Measurements from ENCODE around the gene C3orf70. TPM values are rescaled to one million over a fixed set of nuclear protein-coding genes. Genes with fewer than 3 reads are reported as not detected.
A peak's percentile ranks its signal among the peaks of the same experiment; 100 is the strongest.

The C3orf70 gene, protein sequence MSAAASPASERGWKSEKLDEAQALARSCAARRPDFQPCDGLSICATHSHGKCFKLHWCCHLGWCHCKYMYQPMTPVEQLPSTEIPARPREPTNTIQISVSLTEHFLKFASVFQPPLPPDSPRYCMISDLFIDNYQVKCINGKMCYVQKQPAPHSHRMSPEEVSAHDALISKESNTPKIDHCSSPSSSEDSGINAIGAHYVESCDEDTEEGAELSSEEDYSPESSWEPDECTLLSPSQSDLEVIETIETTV
- total RNA-seq (1 to 10 TPM; 2.5 to 3.6 (median 3.0) TPM), polyA plus RNA-seq (1.7 TPM)
- long read RNA-seq, donor 1, partial matches to known transcripts = 0 of 2 reads
- long read RNA-seq, donor 1, other reads (novel, unspliced or antisense) = 2 of 2 reads
- long read RNA-seq, donor 2, partial matches to known transcripts = 0 of 1 reads
- long read RNA-seq, donor 2, other reads (novel, unspliced or antisense) = 1 of 1 reads
- long read RNA-seq, donor 3, full-length matches to known transcripts = 1 of 2 reads
- long read RNA-seq, donor 3, partial matches to known transcripts = 0 of 2 reads
- long read RNA-seq, donor 3, other reads (novel, unspliced or antisense) = 1 of 2 reads
- long read RNA-seq, donor 4, full-length matches to known transcripts = 1 of 1 reads
- long read RNA-seq, donor 4, partial matches to known transcripts = 0 of 1 reads
- long read RNA-seq, donor 4, other reads (novel, unspliced or antisense) = 0 of 1 reads

DNA sequence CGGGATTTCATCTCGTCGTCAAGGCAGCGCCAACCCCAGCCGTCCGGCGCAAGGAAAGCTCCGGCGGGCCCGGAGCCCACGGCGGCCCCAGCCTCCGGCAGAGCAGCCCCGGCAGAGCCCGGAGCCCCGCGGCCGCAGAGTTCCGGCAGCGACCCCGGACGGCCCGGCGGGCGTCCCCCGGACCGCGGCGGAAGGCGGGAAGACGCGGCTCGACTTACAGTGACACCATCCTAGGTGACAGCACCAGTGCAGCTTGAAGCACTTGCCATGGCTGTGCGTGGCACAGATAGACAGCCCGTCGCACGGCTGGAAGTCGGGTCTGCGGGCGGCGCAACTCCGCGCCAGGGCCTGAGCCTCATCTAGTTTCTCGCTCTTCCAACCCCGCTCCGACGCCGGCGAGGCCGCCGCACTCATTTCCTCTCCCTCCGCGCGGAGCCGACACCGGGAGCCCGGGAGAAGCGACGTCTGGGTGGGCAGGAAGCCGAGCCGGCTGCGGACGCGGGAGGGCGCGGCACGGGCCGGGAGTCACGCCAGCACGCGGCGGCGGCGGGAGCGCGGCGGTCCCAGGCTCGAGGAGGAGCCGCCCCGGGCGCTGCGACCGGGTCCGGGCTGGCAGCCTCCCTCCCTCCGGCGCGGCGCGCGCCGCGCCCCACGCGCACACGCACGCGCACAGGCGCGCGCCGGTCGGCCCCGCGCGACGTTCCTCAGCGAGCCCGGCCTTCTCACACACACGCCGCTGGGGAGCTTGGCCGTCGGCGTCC, at the start of gene C3orf70:
Gene C3orf70 (minus strand): TSS at position 651 of the 761 bp plus-strand sequence. CDS start 237 bp downstream, at position 414.
- Histone ChIP-seq H3K4me1 (ENCODE audit: control insufficient read depth, insufficient read depth, low read length) (peaks cover 2% of the 10 kb centered on the region), H3K27me3 (ENCODE audit: control insufficient read depth, insufficient read depth) (no peaks in the 10 kb centered on the region), H3K27ac (ENCODE audit: low read length) (peak within 1 kb of the TSS; percentile 66), H3K9me3 (ENCODE audit: control insufficient read depth, low read length) (no peaks in the 10 kb centered on the region), H3K4me3 (ENCODE audit: low read length) (peak within 1 kb of the TSS; percentile 51)
- intact Hi-C loops (cut with DNase I) = no loop called here
- under 1% methylated on average over 106 of the region's 113 CpGs for WGBS
- ATAC-seq (peak; percentile 84), DNase-seq (peak; percentile 73 to 91 (median 90))

DNA sequence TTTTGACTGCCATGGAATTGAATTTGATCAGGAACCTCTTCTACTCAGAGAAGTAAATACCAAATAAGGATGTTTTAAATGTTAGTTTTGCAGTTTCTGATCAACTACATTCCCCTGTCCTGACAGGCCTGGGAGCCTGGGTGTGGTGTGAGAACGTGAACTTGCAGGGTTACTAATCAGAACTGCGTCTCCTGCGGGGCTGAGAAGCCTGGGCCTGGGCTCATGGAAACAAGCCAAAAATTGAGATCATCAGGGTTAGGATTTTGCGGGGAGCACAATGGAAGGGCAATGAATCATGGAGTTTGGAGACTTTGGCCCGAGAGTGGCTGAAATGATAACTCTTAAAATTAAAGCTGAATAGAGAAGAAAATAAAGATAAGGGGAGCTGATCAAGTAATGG, 47.8 kb upstream of the C3orf70 start:
- 59% methylated on average over 5 of the region's 5 CpGs for WGBS
- Histone ChIP-seq H3K4me1 (ENCODE audit: control insufficient read depth, insufficient read depth, low read length) (no peaks in the 10 kb centered on the region), H3K27me3 (ENCODE audit: control insufficient read depth, insufficient read depth) (no peaks in the 10 kb centered on the region), H3K9me3 (ENCODE audit: control insufficient read depth, low read length) (no peaks in the 10 kb centered on the region), H3K4me3 (ENCODE audit: low read length) (no peak overlapping the region), H3K27ac (ENCODE audit: low read length) (no peak overlapping the region)
- no peak for ATAC-seq
- intact Hi-C loops (cut with DNase I) = no loop called here
- DNase-seq = no peak

DNA sequence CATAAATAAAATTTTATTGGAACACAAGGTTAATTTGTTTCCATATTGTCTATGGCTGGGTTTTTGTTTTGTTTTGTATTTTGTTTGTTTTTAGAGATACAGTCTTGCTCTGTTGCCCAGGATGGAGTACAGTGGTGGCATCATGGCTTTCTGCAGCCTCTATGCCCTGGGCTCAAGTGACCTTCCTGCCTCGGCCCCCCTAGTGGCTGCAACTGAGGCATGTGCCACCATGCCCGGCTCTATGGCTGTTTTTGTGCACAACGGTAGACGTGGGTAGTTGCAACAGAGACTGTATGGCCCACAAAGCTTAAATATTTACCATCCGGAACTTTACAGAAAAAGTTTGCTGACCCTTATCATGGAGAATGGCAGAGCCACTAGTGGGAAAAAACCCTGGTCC, 46.8 kb upstream of the C3orf70 start:
- no peak for ATAC-seq

DNA sequence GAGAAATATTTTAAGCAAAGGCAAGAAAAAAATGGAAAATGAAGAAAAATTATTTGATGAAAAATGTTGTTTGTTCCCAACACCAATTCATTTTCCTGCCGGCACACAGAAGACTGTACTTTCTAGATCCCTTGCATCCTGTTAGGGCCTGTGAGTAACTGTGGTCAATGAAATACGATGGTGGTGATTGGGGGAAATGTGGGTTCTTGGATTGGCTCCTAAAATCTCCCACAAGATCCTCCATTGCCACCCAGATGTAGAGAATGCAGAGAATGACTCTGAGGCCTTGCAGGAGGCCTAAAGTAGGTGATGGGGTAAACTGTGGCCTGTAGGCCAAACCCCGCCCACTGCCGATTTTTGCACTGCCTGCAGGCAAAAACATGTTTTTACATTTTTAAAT, 46.3 kb upstream of the C3orf70 start:
- Histone ChIP-seq H3K9me3 (ENCODE audit: control insufficient read depth, low read length) (no peaks in the 10 kb centered on the region), H3K27me3 (ENCODE audit: control insufficient read depth, insufficient read depth) (no peaks in the 10 kb centered on the region), H3K4me3 (ENCODE audit: low read length) (no peak overlapping the region), H3K4me1 (ENCODE audit: control insufficient read depth, insufficient read depth, low read length) (no peaks in the 10 kb centered on the region), H3K27ac (ENCODE audit: low read length) (no peak overlapping the region)
- 92% methylated on average over 4 of the region's 4 CpGs for WGBS
- ATAC-seq (no peak), DNase-seq (no peak)
- intact Hi-C loops (cut with DNase I) = no loop called here

More for the DNA sequence above, 46.8 kb upstream of the C3orf70 start:
- intact Hi-C loops (cut with DNase I) = no loop called here
- Histone ChIP-seq H3K27ac (ENCODE audit: low read length) (no peak overlapping the region), H3K4me1 (ENCODE audit: control insufficient read depth, insufficient read depth, low read length) (no peaks in the 10 kb centered on the region), H3K4me3 (ENCODE audit: low read length) (no peak overlapping the region), H3K27me3 (ENCODE audit: control insufficient read depth, insufficient read depth) (no peaks in the 10 kb centered on the region), H3K9me3 (ENCODE audit: control insufficient read depth, low read length) (no peaks in the 10 kb centered on the region)
- DNase-seq = no peak
- 90% methylated on average over 5 of the region's 5 CpGs for whole genome bisulfite sequencing

DNA sequence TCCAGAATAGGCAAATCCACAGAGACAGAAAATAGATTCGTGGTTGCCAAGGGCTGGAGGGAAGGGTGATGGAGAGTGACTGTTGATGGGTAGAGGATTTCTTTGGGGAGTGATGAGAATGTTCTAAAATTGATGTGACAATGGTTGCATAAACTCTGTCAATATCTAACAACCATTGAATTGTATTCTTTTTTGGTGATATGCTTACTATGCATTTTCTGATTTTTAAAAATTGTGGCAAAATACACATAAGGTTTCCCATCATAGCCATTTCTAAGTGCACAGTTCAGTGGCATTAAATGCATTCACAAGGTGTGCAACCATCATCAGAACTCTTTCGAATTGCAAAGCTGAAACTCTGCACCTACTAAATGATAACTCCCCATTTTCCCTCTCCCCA, 44.2 kb upstream of the C3orf70 start:
- no peak overlapping the region for H3K4me3 ChIP-seq (ENCODE audit: low read length)

DNA sequence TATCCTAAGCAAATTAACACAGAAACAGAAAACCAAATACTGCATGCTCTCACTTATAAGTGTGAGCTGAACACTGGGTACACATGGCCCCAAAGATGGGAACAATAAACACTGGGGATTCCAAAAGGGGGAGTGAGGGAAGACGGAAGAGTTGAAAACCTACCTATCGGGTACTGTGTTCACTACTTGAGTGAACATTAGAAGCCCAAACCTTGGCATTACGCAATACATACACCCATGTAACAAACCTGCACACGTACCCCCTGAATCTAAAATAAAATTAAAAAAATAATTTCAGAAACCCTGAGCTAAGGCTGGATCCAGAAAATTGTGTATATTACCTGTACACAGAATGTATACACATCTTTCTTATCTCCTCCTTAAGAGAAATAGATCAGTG, 42.8 kb upstream of the C3orf70 start:
- Histone ChIP-seq H3K27me3 (ENCODE audit: control insufficient read depth, insufficient read depth) (no peaks in the 10 kb centered on the region), H3K27ac (ENCODE audit: low read length) (no peak overlapping the region), H3K9me3 (ENCODE audit: control insufficient read depth, low read length) (no peaks in the 10 kb centered on the region), H3K4me1 (ENCODE audit: control insufficient read depth, insufficient read depth, low read length) (no peaks in the 10 kb centered on the region), H3K4me3 (ENCODE audit: low read length) (no peak overlapping the region)
- WGBS = 96% methylated on average over 4 of the region's 4 CpGs
- DNase-seq (no peak), ATAC-seq (no peak)
- intact Hi-C loops (cut with DNase I) = no loop called here

More for the DNA sequence above, 44.2 kb upstream of the C3orf70 start:
- 92% methylated on average over 2 of the region's 2 CpGs for WGBS
- no peak for DNase-seq
- intact Hi-C loops (cut with DNase I) = no loop called here
- Histone ChIP-seq H3K27ac (ENCODE audit: low read length) (no peak overlapping the region), H3K4me1 (ENCODE audit: control insufficient read depth, insufficient read depth, low read length) (no peaks in the 10 kb centered on the region), H3K9me3 (ENCODE audit: control insufficient read depth, low read length) (no peaks in the 10 kb centered on the region), H3K27me3 (ENCODE audit: control insufficient read depth, insufficient read depth) (no peaks in the 10 kb centered on the region)
- ATAC-seq = no peak

DNA sequence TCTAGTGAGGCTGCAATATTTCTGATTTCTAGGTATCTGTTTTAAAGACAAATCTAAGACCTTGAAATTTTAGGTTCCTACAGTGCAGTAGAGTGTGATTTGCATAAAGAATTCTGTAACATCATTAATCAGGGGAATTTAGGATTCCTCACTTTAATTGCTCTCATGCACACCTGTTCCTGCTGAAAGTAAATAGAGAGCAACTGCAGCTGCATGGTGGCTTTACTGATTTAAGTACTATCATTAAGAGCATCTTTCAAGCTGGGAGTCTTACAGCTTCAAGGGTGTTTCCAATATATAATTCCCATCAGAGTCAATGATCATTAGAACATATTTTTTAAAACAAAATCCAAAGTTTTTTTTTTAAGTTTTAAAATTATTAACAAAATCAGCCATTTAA, 36.0 kb upstream of the C3orf70 start:
- DNase-seq = no peak
- intact Hi-C loops (cut with DNase I) = no loop called here
- Histone ChIP-seq H3K4me3 (ENCODE audit: low read length) (no peak overlapping the region), H3K27ac (ENCODE audit: low read length) (no peak overlapping the region), H3K4me1 (ENCODE audit: control insufficient read depth, insufficient read depth, low read length) (no peaks in the 10 kb centered on the region), H3K9me3 (ENCODE audit: control insufficient read depth, low read length) (no peaks in the 10 kb centered on the region), H3K27me3 (ENCODE audit: control insufficient read depth, insufficient read depth) (no peaks in the 10 kb centered on the region)
- ATAC-seq = no peak

DNA sequence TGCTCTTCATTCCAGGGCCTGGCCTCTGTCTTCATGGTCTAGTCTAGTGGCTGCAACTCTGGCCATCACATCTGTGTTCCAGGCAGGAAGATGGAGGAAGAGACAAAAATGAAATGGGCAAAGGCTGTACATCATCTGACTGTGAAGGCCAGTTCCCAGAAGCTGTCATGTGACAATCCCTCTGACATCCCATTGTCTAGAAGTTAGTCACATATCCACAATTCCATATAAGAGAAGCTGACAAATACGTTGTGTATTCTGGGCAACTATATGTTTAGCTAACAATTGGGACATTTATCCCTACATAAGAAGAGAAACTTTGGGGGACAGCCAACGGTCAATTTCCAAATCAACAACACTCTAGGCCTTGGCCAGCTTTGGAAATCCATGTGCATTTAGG, 34.5 kb upstream of the C3orf70 start:
- Histone ChIP-seq H3K27ac (ENCODE audit: low read length) (no peak overlapping the region), H3K9me3 (ENCODE audit: control insufficient read depth, low read length) (no peaks in the 10 kb centered on the region), H3K4me3 (ENCODE audit: low read length) (no peak overlapping the region), H3K27me3 (ENCODE audit: control insufficient read depth, insufficient read depth) (no peaks in the 10 kb centered on the region), H3K4me1 (ENCODE audit: control insufficient read depth, insufficient read depth, low read length) (no peaks in the 10 kb centered on the region)
- ATAC-seq = no peak
- no peak for DNase-seq
- intact Hi-C loops (cut with DNase I) = no loop called here
- WGBS = 75% methylated on average over 2 of the region's 2 CpGs

DNA sequence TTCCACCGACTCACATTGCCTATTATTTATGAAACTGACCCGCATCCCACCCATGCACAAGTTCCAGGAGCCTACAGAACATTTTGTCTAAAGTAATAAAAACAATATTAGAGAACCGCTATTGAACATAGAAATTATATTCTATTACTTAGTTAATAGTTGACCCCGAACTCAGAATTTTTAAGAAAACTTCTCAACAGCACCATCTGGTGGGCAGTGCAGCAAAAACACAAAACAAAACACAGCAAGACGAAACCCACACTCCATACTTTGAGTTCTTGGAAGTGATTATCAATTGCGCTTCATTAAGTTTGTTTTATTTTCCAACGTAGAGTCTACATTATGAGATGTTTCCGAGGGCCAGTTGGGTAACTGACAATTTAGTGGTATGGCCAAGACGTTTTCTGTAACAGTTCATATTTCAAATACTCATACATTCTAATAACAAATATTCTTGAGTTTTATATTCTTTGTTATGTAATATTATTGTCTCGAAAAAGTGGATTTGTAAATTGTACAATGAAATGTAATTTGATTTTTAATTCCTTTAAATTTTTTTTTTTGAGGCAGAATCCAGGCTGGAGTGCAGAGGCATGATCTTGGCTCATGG, 24.0 kb upstream of the C3orf70 start:
- WGBS = 18% methylated on average over 10 of the region's 10 CpGs
- DNase-seq (peak in 2 of 3 donors; percentile 16 to 56), ATAC-seq (no peak)
- no peak overlapping the region for H3K27ac ChIP-seq (ENCODE audit: low read length)
- H3K27me3 ChIP-seq (ENCODE audit: control insufficient read depth, insufficient read depth) = no peaks in the 10 kb centered on the region
- no peaks in the 10 kb centered on the region for H3K4me1 ChIP-seq (ENCODE audit: control insufficient read depth, insufficient read depth, low read length)
- intact Hi-C loops (cut with DNase I) = loop anchor here in 3 of 4 donors (5.0 kb wide), 1 partner anchor 300 kb away; no protein-coding TSS in a partner anchor
- H3K4me3 ChIP-seq (ENCODE audit: low read length) = no peak overlapping the region
- H3K9me3 ChIP-seq (ENCODE audit: control insufficient read depth, low read length) = no peaks in the 10 kb centered on the region

DNA sequence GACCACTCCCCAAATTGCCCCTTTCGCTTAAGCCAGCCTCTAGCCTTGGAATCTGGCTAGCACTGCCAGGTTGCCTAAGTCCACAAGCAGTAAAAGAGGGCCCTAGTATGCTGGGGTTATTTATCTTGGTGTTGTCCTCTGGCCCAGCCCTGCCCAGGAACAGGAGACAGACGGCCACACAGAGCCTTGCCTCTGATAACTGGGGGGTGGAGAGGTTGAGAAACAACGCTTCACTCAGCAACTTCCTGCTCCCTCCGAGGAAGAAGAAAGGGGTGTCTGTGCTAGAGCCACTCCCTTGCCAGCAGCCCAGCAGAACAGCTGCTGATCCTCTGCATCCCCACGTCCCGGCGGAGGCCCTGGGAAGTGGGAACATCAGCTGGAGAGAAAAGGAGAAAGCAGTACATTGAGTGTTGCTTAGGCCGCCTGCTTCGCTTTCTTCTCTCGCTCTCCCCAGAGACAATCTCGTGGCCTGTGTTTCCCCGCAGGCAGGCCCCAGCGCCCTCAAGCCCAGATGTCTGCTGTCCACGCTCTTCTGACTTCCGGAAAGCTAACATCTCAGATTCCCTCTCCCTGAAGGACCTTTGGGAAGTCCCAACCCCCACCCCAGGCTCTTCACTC, 22.6 kb upstream of the C3orf70 start:
- no peaks in the 10 kb centered on the region for H3K9me3 ChIP-seq (ENCODE audit: control insufficient read depth, low read length)
- H3K27me3 ChIP-seq (ENCODE audit: control insufficient read depth, insufficient read depth) = no peaks in the 10 kb centered on the region
- H3K4me3 ChIP-seq (ENCODE audit: low read length) = no peak overlapping the region
- intact Hi-C loops (cut with DNase I) = loop anchor here in 3 of 4 donors (5.0 kb wide), 1 partner anchor 298 kb away; no protein-coding TSS in a partner anchor
- WGBS = 27% methylated on average over 15 of the region's 15 CpGs
- no peaks in the 10 kb centered on the region for H3K4me1 ChIP-seq (ENCODE audit: control insufficient read depth, insufficient read depth, low read length)
- peak; percentile 96 to 98 for ATAC-seq
- peak overlapping the region; percentile 53 for H3K27ac ChIP-seq (ENCODE audit: low read length)
- peak; percentile 79 to 88 (median 87) for DNase-seq
